Duodenal mucosa (tissue), 2 donors: Measurements from ENCODE around the gene TMEM51.

Source experiments
- H3K27ac ChIP-seq: one replicate; pipeline ENCODE4 v1.7.0; 2013; ENCODE audit warnings: low read depth, low read length
- H3K27me3 ChIP-seq, 2 donors: one replicate each; pipeline ENCODE4 v1.7.0; 2013; ENCODE audit warnings: low read length in 2 of 2, control low read depth in 1 of 2; ENCODE audit not compliant: insufficient read depth in 2 of 2, control insufficient read depth in 1 of 2
- H3K36me3 ChIP-seq, 2 donors: one replicate each; pipeline ENCODE4 v1.7.0; 2013; ENCODE audit warnings: low read length in 2 of 2, control low read depth in 1 of 2; ENCODE audit not compliant: insufficient read depth in 2 of 2, control insufficient read depth in 1 of 2
- H3K4me1 ChIP-seq, 2 donors: one replicate each; pipeline ENCODE4 v1.7.0; 2013; ENCODE audit warnings: low read length in 2 of 2, control low read depth in 1 of 2; ENCODE audit not compliant: insufficient read depth in 2 of 2, control insufficient read depth in 1 of 2
- H3K4me3 ChIP-seq, 2 donors: one replicate each; pipeline ENCODE4 v1.7.0; 2013; ENCODE audit warnings: low read length in 2 of 2, low read depth in 1 of 2
- H3K9ac ChIP-seq, 2 donors: one replicate each; pipeline ENCODE4 v1.7.0; 2013; ENCODE audit warnings: low read length in 2 of 2, low read depth in 1 of 2
- H3K9me3 ChIP-seq, 2 donors: one replicate each; pipeline ENCODE4 v1.7.0; 2013; ENCODE audit warnings: low read length in 2 of 2, control low read depth in 1 of 2; ENCODE audit not compliant: control insufficient read depth in 1 of 2

TMEM51 gene

DNA sequence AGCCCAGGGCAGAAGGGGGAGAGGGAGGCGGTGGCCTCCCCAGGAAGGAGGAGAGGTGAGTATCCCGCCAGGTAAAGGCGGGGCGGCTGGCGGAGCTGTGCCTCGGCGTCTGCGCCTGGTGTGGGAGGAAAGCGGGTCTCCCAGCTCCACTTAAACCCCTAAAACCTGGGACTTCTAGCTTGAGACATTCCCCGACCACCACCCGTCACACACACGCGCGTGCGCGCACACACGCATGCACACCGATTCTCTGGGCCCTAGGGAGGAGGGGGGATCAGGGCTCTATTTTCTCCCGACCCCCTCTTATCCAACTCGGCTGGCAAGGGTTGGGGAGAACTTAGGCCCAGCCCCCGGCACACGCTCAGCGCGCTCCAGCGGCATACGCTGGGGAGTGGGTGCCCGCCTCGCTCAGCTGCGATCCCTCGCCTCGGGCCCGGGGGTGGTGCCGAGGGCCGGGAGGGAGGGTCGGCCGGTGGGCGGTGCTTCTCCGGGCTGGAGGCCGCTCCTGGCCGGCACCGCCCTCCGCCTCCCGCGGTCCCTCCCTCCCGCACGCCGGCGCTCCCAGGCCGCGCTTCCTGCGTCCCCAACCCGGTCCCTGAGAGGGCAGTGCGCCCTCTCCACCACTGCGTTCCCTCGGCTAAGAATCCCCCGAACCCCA, at the start of gene TMEM51:
TSS of gene TMEM51 (plus strand) at position 564 of the 658 bp plus-strand sequence. CDS start 61,341 bp downstream, outside the sequence.
- Histone ChIP-seq H3K4me1 (peaks cover 34 to 54% of the 10 kb centered on the region in 2 donors), H3K4me3 (peak within 1 kb of the TSS; percentile 81 to 82), H3K9ac (peak within 1 kb of the TSS; percentile 68 to 76), H3K27me3 (peaks cover 0 to 3% of the 10 kb centered on the region in 2 donors), H3K27ac (peak within 1 kb of the TSS; percentile 87), H3K36me3 (no peaks in the 10 kb centered on the region), H3K9me3 (no peaks in the 10 kb centered on the region)

- Histone ChIP-seq H3K27ac (no peak overlapping the region), H3K9me3 (peaks cover 3 to 4% of the 10 kb centered on the region in 2 donors), H3K27me3 (peaks cover 13 to 18% of the 10 kb centered on the region in 2 donors)
Observed at GRCh38 chr1:15103906-15104305, 49.6 kb upstream of the TMEM51 start.

DNA sequence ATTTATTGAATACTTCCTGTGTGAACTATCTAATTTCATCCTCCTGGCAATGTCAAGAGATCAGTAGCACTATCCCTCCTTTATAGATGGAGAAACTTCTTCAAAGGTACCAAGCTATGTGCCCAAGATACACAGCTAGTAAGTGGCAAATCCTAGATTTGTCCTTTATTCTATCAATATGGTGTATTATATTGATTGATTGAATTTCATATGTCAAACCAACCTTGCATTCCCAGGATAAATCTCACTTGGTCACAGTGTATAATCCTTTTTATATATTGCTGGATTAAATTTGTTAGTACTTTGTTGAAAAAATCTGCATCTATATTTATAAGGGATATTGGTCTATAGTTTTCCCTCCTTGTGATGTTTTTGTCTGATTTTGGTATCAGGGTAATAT, 48.8 kb upstream of the TMEM51 start:
- Histone ChIP-seq H3K36me3 (no peaks in the 10 kb centered on the region), H3K27ac (no peak overlapping the region), H3K27me3 (peaks cover 13 to 17% of the 10 kb centered on the region in 2 donors), H3K9me3 (peaks cover 3 to 4% of the 10 kb centered on the region in 2 donors), H3K4me3 (no peak overlapping the region), H3K4me1 (no peaks in the 10 kb centered on the region), H3K9ac (no peak overlapping the region)

More at GRCh38 chr1:15103906-15104305, 49.6 kb upstream of the TMEM51 start:
- H3K4me1 ChIP-seq, result no peaks in the 10 kb centered on the region
- no peak overlapping the region for H3K4me3 ChIP-seq
- no peak overlapping the region for H3K9ac ChIP-seq
- H3K36me3 ChIP-seq, result no peaks in the 10 kb centered on the region

DNA sequence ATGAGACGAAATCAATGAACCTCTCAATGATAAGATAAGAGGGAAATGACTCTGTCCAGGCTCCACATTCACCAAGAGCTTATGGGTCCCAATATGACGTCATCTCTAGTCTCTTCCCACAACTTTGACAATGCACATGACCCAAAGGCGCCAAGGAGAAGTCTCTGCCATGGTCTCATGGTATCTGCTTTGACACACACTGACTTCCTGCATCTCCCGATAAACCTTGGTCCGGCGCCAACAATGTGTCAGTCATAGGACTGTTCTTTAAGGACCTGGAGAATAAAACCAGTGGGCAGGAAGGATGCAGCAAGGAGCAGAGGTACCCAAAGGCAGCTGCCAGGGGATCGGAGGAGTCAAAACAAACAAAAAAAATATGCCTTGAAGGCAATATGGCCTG, 46.9 kb upstream of the TMEM51 start:
- Histone ChIP-seq H3K9ac (no peak overlapping the region), H3K4me1 (no peaks in the 10 kb centered on the region), H3K27me3 (peaks cover 0 to 7% of the 10 kb centered on the region in 2 donors), H3K9me3 (peaks cover 3 to 4% of the 10 kb centered on the region in 2 donors), H3K27ac (no peak overlapping the region), H3K36me3 (no peaks in the 10 kb centered on the region), H3K4me3 (no peak overlapping the region)

- H3K36me3 ChIP-seq, result no peaks in the 10 kb centered on the region
- H3K4me1 ChIP-seq, result no peaks in the 10 kb centered on the region
- no peak overlapping the region for H3K9ac ChIP-seq
- no peak overlapping the region for H3K27ac ChIP-seq
- no peak overlapping the region for H3K4me3 ChIP-seq
- H3K27me3 ChIP-seq, result peaks cover 0 to 4% of the 10 kb centered on the region in 2 donors
- H3K9me3 ChIP-seq, result peaks cover 3 to 4% of the 10 kb centered on the region in 2 donors
Observed at GRCh38 chr1:15107058-15107687, 46.4 kb upstream of the TMEM51 start.

GRCh38 chr1:15107911-15108310, 45.6 kb upstream of the TMEM51 start:
- Histone ChIP-seq H3K4me3 (no peak overlapping the region), H3K27ac (no peak overlapping the region), H3K36me3 (no peaks in the 10 kb centered on the region), H3K4me1 (no peaks in the 10 kb centered on the region), H3K9me3 (peaks cover 3 to 4% of the 10 kb centered on the region in 2 donors), H3K9ac (no peak overlapping the region), H3K27me3 (no peaks in the 10 kb centered on the region)

- no peaks in the 10 kb centered on the region for H3K4me1 ChIP-seq
- no peak overlapping the region for H3K27ac ChIP-seq
Observed at GRCh38 chr1:15110128-15110866, 43.2 kb upstream of the TMEM51 start.

GRCh38 chr1:15110867-15111230, 42.7 kb upstream of the TMEM51 start:
- H3K27ac ChIP-seq, result no peak overlapping the region

More at GRCh38 chr1:15110128-15110866, 43.2 kb upstream of the TMEM51 start:
- Histone ChIP-seq H3K27me3 (no peaks in the 10 kb centered on the region), H3K36me3 (no peaks in the 10 kb centered on the region), H3K4me3 (no peak overlapping the region), H3K9me3 (no peaks in the 10 kb centered on the region), H3K9ac (no peak overlapping the region)

GRCh38 chr1:15113146-15113545, 40.4 kb upstream of the TMEM51 start:
- Histone ChIP-seq H3K36me3 (no peaks in the 10 kb centered on the region), H3K27ac (no peak overlapping the region), H3K9ac (no peak overlapping the region), H3K4me1 (no peaks in the 10 kb centered on the region), H3K9me3 (no peaks in the 10 kb centered on the region), H3K27me3 (no peaks in the 10 kb centered on the region), H3K4me3 (no peak overlapping the region)

More at GRCh38 chr1:15110867-15111230, 42.7 kb upstream of the TMEM51 start:
- no peaks in the 10 kb centered on the region for H3K36me3 ChIP-seq
- H3K4me1 ChIP-seq, result no peaks in the 10 kb centered on the region
- H3K27me3 ChIP-seq, result no peaks in the 10 kb centered on the region
- no peak overlapping the region for H3K9ac ChIP-seq
- no peak overlapping the region for H3K4me3 ChIP-seq
- H3K9me3 ChIP-seq, result no peaks in the 10 kb centered on the region

GRCh38 chr1:15114884-15115283, 38.7 kb upstream of the TMEM51 start:
- H3K36me3 ChIP-seq, result no peaks in the 10 kb centered on the region
- no peaks in the 10 kb centered on the region for H3K4me1 ChIP-seq
- H3K27ac ChIP-seq, result no peak overlapping the region
- H3K9ac ChIP-seq, result no peak overlapping the region
- no peaks in the 10 kb centered on the region for H3K27me3 ChIP-seq
- no peak overlapping the region for H3K4me3 ChIP-seq
- H3K9me3 ChIP-seq, result no peaks in the 10 kb centered on the region
